Stimulated activated naive B cell treated with anti-CD40 and anti-IgM and Interleukin-4, amounts not matched to agents 10 μg/mL and 1 μg/mL and 100 μg/mL, for 72 hours (primary cell): Measurements from ENCODE around the gene GFER.
"Not testable (repeated sequence)": the region's sequence is repeated elsewhere in the genome, so short reads cannot be mapped to it uniquely, and the experiment has no call there.

Experiments
- ATAC-seq, 2 donors: fragments of 150-1000 bp; cut with Tn5 transposase; replicated peaks; 2 replicates each; pipeline ENCODE4 v1.10.0; 2021; ENCODE audit warnings: moderate library complexity in 1 of 2
- DNase-seq: peaks from one replicate; pipeline ENCODE4 v3.0.0; 2021
- H3K27ac Mint-ChIP-seq: one replicate; pipeline ENCODE4 v1.8.0; 2022; ENCODE audit warnings: mild to moderate bottlenecking, mixed read lengths
- H3K27me3 Mint-ChIP-seq, 2 donors: one replicate each; pipeline ENCODE4 v1.8.0; 2022; ENCODE audit warnings: mixed read lengths in 2 of 2
- H3K36me3 Mint-ChIP-seq, 2 donors: one replicate each; pipeline ENCODE4 v1.8.0; 2022; ENCODE audit warnings: mixed read lengths in 2 of 2, mild to moderate bottlenecking in 1 of 2
- H3K4me1 Mint-ChIP-seq, 2 donors: one replicate each; pipeline ENCODE4 v1.8.0; 2022; ENCODE audit warnings: mixed read lengths in 2 of 2, mild to moderate bottlenecking in 1 of 2
- H3K4me3 Mint-ChIP-seq, 2 donors: one replicate each; pipeline ENCODE4 v1.8.0; 2022; ENCODE audit warnings: mild to moderate bottlenecking in 2 of 2, mixed read lengths in 2 of 2, moderate library complexity in 1 of 2
- H3K9me3 Mint-ChIP-seq, 2 donors: one replicate each; pipeline ENCODE4 v1.8.0; 2022; ENCODE audit warnings: mixed read lengths in 2 of 2, mild to moderate bottlenecking in 1 of 2

The GFER gene

GRCh38 chr16:2008009-2008526, 24.1 kb downstream of the GFER start:
- no peaks in the 10 kb centered on the region for H3K27me3 Mint-ChIP-seq
- H3K4me1 Mint-ChIP-seq: peaks cover 38 to 58% of the 10 kb centered on the region in 2 donors

GRCh38 chr16:2008631-2009163, 24.7 kb downstream of the GFER start:
- Mint-ChIP-seq H3K27ac (peak overlapping the region; percentile 82), H3K36me3 (peaks cover 23 to 41% of the 10 kb centered on the region in 2 donors), H3K4me3 (peak overlapping the region; percentile 93), H3K27me3 (no peaks in the 10 kb centered on the region), H3K9me3 (no peaks in the 10 kb centered on the region), H3K4me1 (peaks cover 38 to 58% of the 10 kb centered on the region in 2 donors)
- DNase-seq (no peak), ATAC-seq (peak in 1 of 2 donors; percentile 7)

More at GRCh38 chr16:2008009-2008526, 24.1 kb downstream of the GFER start:
- H3K4me3 Mint-ChIP-seq: peak overlapping the region; percentile 93
- ATAC-seq: no peak
- peak overlapping the region; percentile 62 for H3K27ac Mint-ChIP-seq
- H3K9me3 Mint-ChIP-seq: no peaks in the 10 kb centered on the region
- peaks cover 23 to 41% of the 10 kb centered on the region in 2 donors for H3K36me3 Mint-ChIP-seq
- no peak for DNase-seq

- Mint-ChIP-seq H3K4me3 (peak overlapping the region; percentile 93), H3K27me3 (no peaks in the 10 kb centered on the region), H3K36me3 (peaks cover 23 to 41% of the 10 kb centered on the region in 2 donors), H3K27ac (peak overlapping the region; percentile 82), H3K9me3 (no peaks in the 10 kb centered on the region), H3K4me1 (peaks cover 38 to 54% of the 10 kb centered on the region in 2 donors)
- ATAC-seq (peak; percentile 41 to 49), DNase-seq (no peak)
Measured at GRCh38 chr16:2009164-2009711, 25.2 kb downstream of the GFER start.

- Mint-ChIP-seq H3K9me3 (no peaks in the 10 kb centered on the region), H3K27me3 (no peaks in the 10 kb centered on the region), H3K27ac (peak within 1 kb of the TSS; percentile 96), H3K36me3 (peaks cover 21 to 40% of the 10 kb centered on the region in 2 donors), H3K4me3 (peak within 1 kb of the TSS; percentile 93), H3K4me1 (peaks cover 36 to 47% of the 10 kb centered on the region in 2 donors)
- ATAC-seq: peak; percentile 96 to 97
- DNase-seq: peak; percentile 69
Measured at GRCh38 chr16:2009791-2010510, 26.0 kb downstream of the GFER start, which contains the start of gene ZNF598. Gene ZNF598 (minus strand): TSS chr16:2009821.

GRCh38 chr16:2011726-2012125, 27.7 kb downstream of the GFER start:
- H3K9me3 Mint-ChIP-seq, ATAC-seq, DNase-seq, H3K27ac Mint-ChIP-seq, H3K27me3 Mint-ChIP-seq, H3K4me3 Mint-ChIP-seq: not testable (repeated sequence)
- Mint-ChIP-seq H3K4me1 (peaks cover 22 to 29% of the 10 kb centered on the region in 2 donors), H3K36me3 (peaks cover 8 to 24% of the 10 kb centered on the region in 2 donors)

- ATAC-seq: no peak
- H3K27ac Mint-ChIP-seq: no peak overlapping the region
- H3K4me1 Mint-ChIP-seq: peaks cover 6 to 11% of the 10 kb centered on the region in 2 donors
- peaks cover 3 to 8% of the 10 kb centered on the region in 2 donors for H3K36me3 Mint-ChIP-seq
- H3K4me3 Mint-ChIP-seq: no peak overlapping the region
- H3K9me3 Mint-ChIP-seq: no peaks in the 10 kb centered on the region
- H3K27me3 Mint-ChIP-seq: peaks cover 5 to 7% of the 10 kb centered on the region in 2 donors
- DNase-seq: no peak
Measured at GRCh38 chr16:2013527-2013926, 29.5 kb downstream of the GFER start.

GRCh38 chr16:2015117-2015946, 31.3 kb downstream of the GFER start:
- Mint-ChIP-seq H3K9me3 (no peaks in the 10 kb centered on the region), H3K27me3 (peaks cover 10 to 17% of the 10 kb centered on the region in 2 donors), H3K36me3 (peaks cover 3 to 5% of the 10 kb centered on the region in 2 donors), H3K4me1 (peaks cover 2 to 3% of the 10 kb centered on the region in 2 donors), H3K4me3 (no peak overlapping the region), H3K27ac (no peak overlapping the region)
- DNase-seq (no peak), ATAC-seq (no peak)

GRCh38 chr16:2015947-2016208, 31.9 kb downstream of the GFER start:
- H3K4me1 Mint-ChIP-seq: peaks cover 4 to 5% of the 10 kb centered on the region in 2 donors
- H3K9me3 Mint-ChIP-seq: no peaks in the 10 kb centered on the region
- H3K27me3 Mint-ChIP-seq: peaks cover 15 to 22% of the 10 kb centered on the region in 2 donors

GRCh38 chr16:2016407-2016922, 32.5 kb downstream of the GFER start:
- DNase-seq: no peak
- Mint-ChIP-seq H3K27ac (no peak overlapping the region), H3K9me3 (no peaks in the 10 kb centered on the region), H3K36me3 (peaks cover under 1 to 2% of the 10 kb centered on the region in 2 donors), H3K27me3 (peaks cover 20 to 28% of the 10 kb centered on the region in 2 donors), H3K4me1 (peaks cover 6 to 8% of the 10 kb centered on the region in 2 donors), H3K4me3 (no peak overlapping the region)
- no peak for ATAC-seq

More at GRCh38 chr16:2015947-2016208, 31.9 kb downstream of the GFER start:
- H3K27ac Mint-ChIP-seq: no peak overlapping the region
- H3K4me3 Mint-ChIP-seq: no peak overlapping the region
- H3K36me3 Mint-ChIP-seq: peaks cover 3 to 5% of the 10 kb centered on the region in 2 donors
- ATAC-seq: no peak
- no peak for DNase-seq

- no peaks in the 10 kb centered on the region for H3K9me3 Mint-ChIP-seq
- peaks cover 17 to 22% of the 10 kb centered on the region in 2 donors for H3K4me1 Mint-ChIP-seq
- H3K27me3 Mint-ChIP-seq: peaks cover 32 to 50% of the 10 kb centered on the region in 2 donors
- H3K4me3 Mint-ChIP-seq: peak within 1 kb of the TSS; percentile 59 to 79
- peaks cover 0 to 6% of the 10 kb centered on the region in 2 donors for H3K36me3 Mint-ChIP-seq
- peak within 1 kb of the TSS; percentile 69 for H3K27ac Mint-ChIP-seq
- ATAC-seq (peak; percentile 26), DNase-seq (no peak)
Measured at GRCh38 chr16:2019518-2019920, 35.5 kb downstream of the GFER start, which contains the start of gene NPW. Gene NPW (plus strand): TSS chr16:2019785.

GRCh38 chr16:2019921-2020831, 36.2 kb downstream of the GFER start:
- H3K4me1 Mint-ChIP-seq: peaks cover 17 to 22% of the 10 kb centered on the region in 2 donors
- H3K27ac Mint-ChIP-seq: peak overlapping the region; percentile 69
- H3K4me3 Mint-ChIP-seq: peak overlapping the region; percentile 59 to 79

GRCh38 chr16:2022723-2023091, 38.7 kb downstream of the GFER start:
- no peak for DNase-seq
- peaks cover 48 to 72% of the 10 kb centered on the region in 2 donors for H3K27me3 Mint-ChIP-seq

More at GRCh38 chr16:2019921-2020831, 36.2 kb downstream of the GFER start:
- Mint-ChIP-seq H3K27me3 (peaks cover 38 to 57% of the 10 kb centered on the region in 2 donors), H3K36me3 (peaks cover 0 to 6% of the 10 kb centered on the region in 2 donors), H3K9me3 (no peaks in the 10 kb centered on the region)
- ATAC-seq (peak in 1 of 2 donors; percentile 6), DNase-seq (no peak)

More at GRCh38 chr16:2022723-2023091, 38.7 kb downstream of the GFER start:
- H3K4me3 Mint-ChIP-seq: peak overlapping the region; percentile 81 to 84
- H3K27ac Mint-ChIP-seq: peak overlapping the region; percentile 28
- H3K36me3 Mint-ChIP-seq: peaks cover 0 to 6% of the 10 kb centered on the region in 2 donors
- peaks cover 24 to 37% of the 10 kb centered on the region in 2 donors for H3K4me1 Mint-ChIP-seq
- H3K9me3 Mint-ChIP-seq: no peaks in the 10 kb centered on the region
- peak; percentile 56 to 61 for ATAC-seq
